Testis (tissue), 2 donors: ENCODE measurements around the gene DIDO1.

Experiments used
- POLR2A ChIP-seq: fragments of 450-650 bp; IDR thresholded peaks from one replicate; pipeline ENCODE4 v1.6.1; 2017; ENCODE audit warnings: antibody characterized with exemption, mild to moderate bottlenecking, moderate library complexity
- TF ChIP-seq, protein P1 (sequence below), 3 experiments: fragments of 450-650 bp in 2 of 3; fragments of 200-600 bp in 1 of 3; sonication (generic) in 1 of 3; IDR thresholded peaks; one replicate each; pipeline ENCODE4 v1.5.1; 2016 to 2019; ENCODE audit warnings: antibody characterized with exemption in 3 of 3, mild to moderate bottlenecking in 2 of 3, moderate library complexity in 1 of 3

DNA sequence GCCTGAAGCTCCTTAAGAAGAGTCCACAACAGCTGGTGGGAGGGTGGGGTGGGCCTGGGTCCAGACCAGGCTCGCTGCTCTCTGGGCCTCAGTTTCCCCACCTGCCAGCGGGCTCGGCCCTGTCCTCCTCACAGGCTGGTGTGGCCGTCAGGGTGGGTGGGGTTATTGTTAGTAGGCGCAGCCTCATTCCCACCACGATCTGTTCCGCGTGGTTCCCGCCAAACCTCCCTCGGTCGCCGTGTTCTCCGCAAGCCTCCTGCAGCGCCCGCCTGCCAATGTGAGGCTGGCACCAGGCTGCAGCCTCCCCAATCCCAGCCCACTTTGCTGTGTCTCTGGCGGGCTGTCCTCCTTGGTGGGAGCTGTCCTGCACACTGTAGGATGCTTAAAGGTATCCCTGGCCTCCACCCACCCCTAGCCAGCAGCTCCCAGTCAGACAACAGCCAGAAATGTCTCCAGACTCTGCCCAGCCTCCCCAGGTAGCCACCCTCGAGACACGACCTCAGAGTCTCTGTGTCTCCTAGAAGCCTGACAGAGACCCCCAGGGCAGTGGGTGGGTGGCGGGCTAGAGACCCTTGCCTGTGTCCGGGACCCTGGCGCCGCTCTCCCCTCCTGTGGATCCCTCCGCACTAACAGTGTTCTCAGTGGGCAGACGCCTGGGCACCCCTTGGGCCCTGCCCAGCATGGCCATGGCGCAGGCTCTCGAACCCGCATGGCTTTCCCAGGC lies 41.5 kb upstream of the DIDO1 start:
- no peak for TF ChIP-seq POLR2A
- TF ChIP-seq, protein P1, sequence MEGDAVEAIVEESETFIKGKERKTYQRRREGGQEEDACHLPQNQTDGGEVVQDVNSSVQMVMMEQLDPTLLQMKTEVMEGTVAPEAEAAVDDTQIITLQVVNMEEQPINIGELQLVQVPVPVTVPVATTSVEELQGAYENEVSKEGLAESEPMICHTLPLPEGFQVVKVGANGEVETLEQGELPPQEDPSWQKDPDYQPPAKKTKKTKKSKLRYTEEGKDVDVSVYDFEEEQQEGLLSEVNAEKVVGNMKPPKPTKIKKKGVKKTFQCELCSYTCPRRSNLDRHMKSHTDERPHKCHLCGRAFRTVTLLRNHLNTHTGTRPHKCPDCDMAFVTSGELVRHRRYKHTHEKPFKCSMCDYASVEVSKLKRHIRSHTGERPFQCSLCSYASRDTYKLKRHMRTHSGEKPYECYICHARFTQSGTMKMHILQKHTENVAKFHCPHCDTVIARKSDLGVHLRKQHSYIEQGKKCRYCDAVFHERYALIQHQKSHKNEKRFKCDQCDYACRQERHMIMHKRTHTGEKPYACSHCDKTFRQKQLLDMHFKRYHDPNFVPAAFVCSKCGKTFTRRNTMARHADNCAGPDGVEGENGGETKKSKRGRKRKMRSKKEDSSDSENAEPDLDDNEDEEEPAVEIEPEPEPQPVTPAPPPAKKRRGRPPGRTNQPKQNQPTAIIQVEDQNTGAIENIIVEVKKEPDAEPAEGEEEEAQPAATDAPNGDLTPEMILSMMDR (IDR thresholded peaks at IDR 0.05): no peak
